HL-60 (cell line): ENCODE data around the gene FKBP1B.
"Not testable (repeated sequence)": the region's sequence is repeated elsewhere in the genome, so short reads cannot be mapped to it uniquely, and the experiment has no call there.

Experiments used
- DNase-seq, 2 experiments: peaks; one replicate each; pipeline ENCODE4 v3.0.0-alpha.2; 2010 to 2020; ENCODE audit warnings: low read depth in 1 of 2, low spot score in 1 of 2
- H3K27ac ChIP-seq: fragments of 250-450 bp; sonication (Bioruptor Pico); replicated peaks from 2 replicates; pipeline ENCODE4 v1.5.1; 2020; ENCODE audit warnings: mild to moderate bottlenecking, moderate library complexity
- H3K27me3 ChIP-seq: fragments of 250-450 bp; sonication (Bioruptor Pico); 2 replicates; pipeline ENCODE4 v1.5.1; 2021; ENCODE audit warnings: mild to moderate bottlenecking, moderate library complexity; ENCODE audit not compliant: insufficient read depth, poor library complexity, severe bottlenecking
- H3K4me3 ChIP-seq: replicated peaks from 2 replicates; pipeline ENCODE4 v1.5.1; 2011; ENCODE audit warnings: mild to moderate bottlenecking, control low read depth, low read length; ENCODE audit not compliant: insufficient read depth
- CTCF ChIP-seq: IDR thresholded peaks from one replicate; pipeline ENCODE4 v1.5.1; 2011; ENCODE audit warnings: low read length, control low read depth, inconsistent platforms; ENCODE audit not compliant: insufficient read depth
- GABPA ChIP-seq: IDR thresholded peaks from 2 replicates; pipeline ENCODE4 v1.6.1; 2012; ENCODE audit warnings: low read depth
- POLR2AphosphoS5 ChIP-seq: IDR thresholded peaks from 2 replicates; pipeline ENCODE4 v1.6.1; 2012; ENCODE audit warnings: low read depth
- REST ChIP-seq: IDR thresholded peaks from 2 replicates; pipeline ENCODE4 v1.6.1; 2012; ENCODE audit warnings: low read depth; ENCODE audit not compliant: insufficient replicate concordance
- SPI1 ChIP-seq: IDR thresholded peaks from 2 replicates; pipeline ENCODE4 v1.6.1; 2012; ENCODE audit warnings: low read depth, mild to moderate bottlenecking, borderline replicate concordance

Gene FKBP1B

GRCh38 chr2:24026233-24026632 lies 23.3 kb upstream of the FKBP1B start:
- no peak overlapping the region for H3K27ac ChIP-seq
- TF ChIP-seq GABPA, result no peak
- no peak for TF ChIP-seq POLR2AphosphoS5
- no peak for TF ChIP-seq CTCF
- no peak for TF ChIP-seq SPI1
- TF ChIP-seq REST, result no peak
- H3K27me3 ChIP-seq, result no peaks in the 10 kb centered on the region
- no peak overlapping the region for H3K4me3 ChIP-seq
- no peak for DNase-seq

GRCh38 chr2:24038786-24039499 lies 10.6 kb upstream of the FKBP1B start:
- TF ChIP-seq SPI1, result no peak
- no peak for TF ChIP-seq CTCF
- TF ChIP-seq GABPA, result no peak
- Histone ChIP-seq H3K4me3 (no peak overlapping the region), H3K27ac (no peak overlapping the region), H3K27me3 (no peaks in the 10 kb centered on the region)
- DNase-seq, result no peak

DNA sequence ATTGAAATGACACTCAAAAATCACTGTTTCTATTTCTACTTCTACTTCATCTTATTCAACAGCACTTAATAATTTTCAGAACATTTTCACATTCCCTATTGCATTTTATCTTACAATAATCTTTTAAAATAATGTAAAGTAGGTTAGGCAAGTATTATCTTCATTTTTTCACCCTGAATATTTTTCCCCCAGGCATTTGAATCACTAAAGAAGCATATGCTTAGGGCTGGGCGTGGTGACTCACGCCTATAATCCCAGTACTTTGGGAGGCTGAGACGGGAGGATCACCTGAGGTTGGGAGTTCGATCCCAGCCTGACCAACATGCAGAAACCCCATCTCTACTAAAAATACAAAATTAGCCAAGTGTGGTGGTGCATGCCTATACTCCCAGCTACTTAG lies 9.0 kb upstream of the FKBP1B start:
- no peak for TF ChIP-seq GABPA
- no peak for TF ChIP-seq SPI1
- TF ChIP-seq REST, result no peak
- TF ChIP-seq CTCF, result no peak
- TF ChIP-seq POLR2AphosphoS5, result no peak
- Histone ChIP-seq H3K27ac (no peak overlapping the region), H3K4me3 (no peak overlapping the region), H3K27me3 (no peaks in the 10 kb centered on the region)
- no peak for DNase-seq

DNA sequence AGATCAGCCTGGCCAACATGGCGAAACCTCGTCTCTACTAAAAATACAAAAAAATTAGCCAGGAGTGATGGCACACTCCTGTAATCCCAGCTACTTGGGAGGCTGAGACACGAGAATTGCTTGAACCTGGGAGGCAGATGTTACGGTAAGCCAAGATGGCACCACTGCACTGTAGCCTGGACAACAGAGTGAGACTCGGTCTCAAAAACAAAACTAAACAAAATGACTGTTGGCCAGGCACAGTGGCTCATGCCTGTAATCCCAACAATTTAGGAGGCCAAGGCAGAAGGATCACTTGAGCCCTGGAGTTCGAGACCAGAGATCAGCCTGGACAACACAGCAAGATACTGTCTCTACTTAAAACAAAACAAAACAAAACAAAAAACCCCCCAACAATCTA lies 6.4 kb upstream of the FKBP1B start:
- not testable (repeated sequence) for H3K27ac ChIP-seq, DNase-seq, H3K4me3 ChIP-seq, H3K27me3 ChIP-seq
